ENCODE measurements around the gene MAP7D3.
"Not testable (repeated sequence)": the region's sequence is repeated elsewhere in the genome, so short reads cannot be mapped to it uniquely, and the experiment has no call there.

Gene MAP7D3, protein sequence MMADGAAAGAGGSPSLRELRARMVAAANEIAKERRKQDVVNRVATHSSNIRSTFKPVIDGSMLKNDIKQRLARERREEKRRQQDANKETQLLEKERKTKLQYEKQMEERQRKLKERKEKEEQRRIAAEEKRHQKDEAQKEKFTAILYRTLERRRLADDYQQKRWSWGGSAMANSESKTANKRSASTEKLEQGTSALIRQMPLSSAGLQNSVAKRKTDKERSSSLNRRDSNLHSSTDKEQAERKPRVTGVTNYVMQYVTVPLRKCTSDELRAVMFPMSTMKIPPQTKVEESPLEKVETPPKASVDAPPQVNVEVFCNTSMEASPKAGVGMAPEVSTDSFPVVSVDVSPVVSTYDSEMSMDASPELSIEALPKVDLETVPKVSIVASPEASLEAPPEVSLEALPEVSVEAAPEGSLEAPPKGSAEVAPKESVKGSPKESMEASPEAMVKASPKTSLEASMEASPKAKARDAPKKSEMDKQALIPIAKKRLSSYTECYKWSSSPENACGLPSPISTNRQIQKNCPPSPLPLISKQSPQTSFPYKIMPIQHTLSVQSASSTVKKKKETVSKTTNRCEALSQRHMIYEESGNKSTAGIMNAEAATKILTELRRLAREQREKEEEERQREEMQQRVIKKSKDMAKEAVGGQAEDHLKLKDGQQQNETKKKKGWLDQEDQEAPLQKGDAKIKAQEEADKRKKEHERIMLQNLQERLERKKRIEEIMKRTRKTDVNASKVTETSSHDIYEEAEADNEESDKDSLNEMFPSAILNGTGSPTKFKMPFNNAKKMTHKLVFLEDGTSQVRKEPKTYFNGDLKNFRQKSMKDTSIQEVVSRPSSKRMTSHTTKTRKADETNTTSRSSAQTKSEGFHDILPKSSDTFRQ

DNA sequence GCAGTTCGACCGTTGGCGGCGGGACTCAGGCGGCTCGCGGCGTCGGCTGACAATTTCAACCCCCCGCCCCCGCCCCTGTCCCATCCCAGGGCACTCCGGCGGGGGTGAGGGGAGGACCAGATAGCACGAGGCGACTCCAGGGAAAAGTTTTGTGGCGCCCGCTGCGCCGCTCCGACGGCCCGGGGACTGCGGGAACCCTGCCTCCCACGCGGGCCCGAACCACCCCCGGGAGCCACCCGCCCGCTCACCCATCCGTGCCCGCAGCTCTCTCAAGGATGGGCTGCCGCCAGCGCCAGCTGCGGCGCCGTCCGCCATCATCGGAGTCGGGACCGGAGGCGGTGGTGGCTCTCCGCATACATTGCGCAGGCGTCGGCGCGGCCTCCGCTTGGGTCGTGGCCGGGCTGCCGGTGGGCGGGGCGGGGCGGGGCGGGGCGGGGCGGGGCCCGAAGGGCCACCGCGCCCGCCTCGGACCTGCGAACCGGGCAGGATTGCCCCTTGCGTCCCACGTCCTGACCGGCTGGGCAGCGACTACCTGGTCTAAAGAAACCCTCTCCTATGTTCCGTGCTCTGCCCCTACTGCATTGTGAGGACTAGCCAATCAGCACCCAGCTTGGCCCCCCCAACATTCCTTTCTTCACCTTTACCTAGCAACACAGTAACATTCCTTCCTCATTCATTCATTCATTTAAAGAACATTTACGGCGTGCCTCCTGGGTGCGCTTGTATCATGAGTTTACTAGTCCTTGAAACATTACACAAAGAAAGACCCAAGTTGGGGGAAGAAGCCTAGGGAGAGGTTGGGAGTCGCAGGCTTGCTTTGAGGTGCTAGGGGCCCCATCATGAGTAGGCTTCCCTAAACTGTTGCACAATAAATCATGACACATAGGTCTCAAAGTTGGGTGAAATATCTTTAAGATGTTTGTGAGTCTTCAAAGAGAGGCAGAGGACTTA, at the start of gene MAP7D3:
Gene MAP7D3, minus strand, starts transcription at position 360 of the 951 bp plus-strand sequence. Its CDS starts 42 bp downstream, at position 318.
- peak in 41 of 42 donors; percentile 12 to 81 (median 54) for DNase-seq
- intact Hi-C loops (cut with DNase I): no loop called here

DNA sequence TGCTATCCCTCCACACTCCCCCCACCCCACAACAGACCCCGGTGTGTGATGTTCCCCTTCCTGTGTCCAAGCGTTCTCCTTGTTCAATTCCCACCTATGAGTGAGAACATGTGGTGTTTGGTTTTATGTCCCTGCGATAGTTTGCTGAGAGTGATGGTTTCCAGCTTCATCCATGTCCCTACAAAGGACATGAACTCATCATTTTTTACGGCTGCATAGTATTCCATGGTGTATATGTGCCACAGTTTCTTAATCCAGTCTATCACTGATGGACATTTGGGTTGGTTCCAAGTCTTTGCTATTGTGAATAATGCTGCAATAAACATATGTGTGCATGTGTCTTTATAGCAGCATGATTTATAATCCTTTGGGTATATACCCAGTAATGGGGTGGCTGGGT, 49.5 kb upstream of the MAP7D3 start, which contains the start of gene ADGRG4:
Gene ADGRG4, plus strand, starts transcription at position 243 of the 400 bp plus-strand sequence. CDS start 7,815 bp downstream, outside the sequence.
- intact Hi-C loops (cut with DNase I); DNase-seq: not testable (repeated sequence)

DNA sequence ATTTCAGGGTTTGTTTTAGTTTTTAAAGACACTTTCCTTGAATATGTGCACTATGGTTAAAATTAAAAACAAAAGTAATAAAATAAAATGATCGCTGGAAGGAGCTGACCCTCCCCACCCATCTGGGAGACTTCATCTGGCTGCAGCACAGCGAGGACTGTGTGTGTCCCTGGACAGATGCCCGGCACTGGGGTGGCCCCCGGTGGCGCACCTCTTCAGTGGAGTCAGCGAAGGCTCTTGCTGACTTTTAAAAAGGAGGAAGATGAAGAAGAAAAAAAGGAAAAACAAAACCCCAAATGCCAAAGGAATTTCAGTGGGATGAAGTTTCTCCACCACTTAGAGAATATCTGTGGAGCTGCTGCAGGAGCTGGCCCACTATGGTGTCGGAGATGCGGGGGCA, 44.2 kb upstream of the MAP7D3 start:
- no peak for DNase-seq
- intact Hi-C loops (cut with DNase I): no loop called here

DNA sequence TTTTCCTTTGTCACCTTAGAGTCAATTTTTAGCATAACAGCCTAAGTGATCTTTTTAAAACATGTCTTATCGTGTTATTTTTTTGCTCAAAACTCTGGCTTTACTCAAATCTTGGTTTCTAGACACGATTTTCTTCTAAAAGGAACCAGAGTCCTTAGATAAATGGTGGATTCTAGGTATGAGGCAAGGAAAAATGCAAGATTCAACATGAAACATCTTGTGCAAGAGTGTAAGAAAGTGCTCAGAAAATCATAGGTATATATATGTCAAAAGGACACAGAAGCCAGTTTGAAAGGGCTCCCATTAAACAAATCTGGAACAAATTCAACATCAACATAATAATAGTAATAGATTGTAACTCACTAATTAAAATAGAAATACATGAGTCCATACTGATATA, 41.5 kb upstream of the MAP7D3 start:
- intact Hi-C loops (cut with DNase I): no loop called here
- no peak for DNase-seq

DNA sequence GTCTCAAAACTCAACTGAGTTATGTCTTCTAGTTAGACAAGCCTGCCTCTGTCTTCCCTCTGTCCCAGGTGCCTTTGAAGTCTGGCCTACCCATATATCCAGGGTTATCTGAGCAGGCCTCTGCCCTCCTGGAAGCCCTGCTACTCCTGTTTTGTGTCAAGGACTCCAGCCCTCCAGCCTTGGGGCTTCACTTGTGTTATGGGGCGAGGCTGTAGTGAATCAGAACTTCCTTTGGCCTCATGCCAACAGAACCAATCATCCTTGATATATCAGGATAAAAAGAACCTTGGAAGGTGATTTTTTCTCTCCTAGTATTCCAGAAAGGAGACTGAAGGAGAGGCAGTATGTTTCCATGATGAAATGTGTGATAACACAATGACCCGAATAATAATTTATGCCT, 40.6 kb upstream of the MAP7D3 start:
- intact Hi-C loops (cut with DNase I): no loop called here
- no peak for DNase-seq

DNA sequence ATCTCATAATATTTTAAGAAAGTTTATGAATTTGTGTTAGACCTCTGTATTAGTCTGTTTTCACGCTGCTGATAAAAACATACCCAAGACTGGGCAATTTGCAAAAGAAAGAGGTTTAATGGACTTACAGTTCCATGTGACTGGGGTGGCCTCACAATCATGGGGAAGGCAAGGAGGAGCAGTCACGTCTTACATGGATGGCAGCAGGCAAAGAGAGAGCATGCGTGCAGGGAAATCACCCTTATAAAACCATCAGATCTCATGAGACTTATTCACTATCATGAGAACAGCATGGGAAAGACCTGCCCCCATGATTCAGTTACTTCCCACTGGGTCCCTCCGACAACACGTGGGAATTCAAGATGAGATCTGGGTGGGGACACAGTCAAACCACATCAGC, 35.2 kb upstream of the MAP7D3 start:
- intact Hi-C loops (cut with DNase I): not testable (repeated sequence)

DNA sequence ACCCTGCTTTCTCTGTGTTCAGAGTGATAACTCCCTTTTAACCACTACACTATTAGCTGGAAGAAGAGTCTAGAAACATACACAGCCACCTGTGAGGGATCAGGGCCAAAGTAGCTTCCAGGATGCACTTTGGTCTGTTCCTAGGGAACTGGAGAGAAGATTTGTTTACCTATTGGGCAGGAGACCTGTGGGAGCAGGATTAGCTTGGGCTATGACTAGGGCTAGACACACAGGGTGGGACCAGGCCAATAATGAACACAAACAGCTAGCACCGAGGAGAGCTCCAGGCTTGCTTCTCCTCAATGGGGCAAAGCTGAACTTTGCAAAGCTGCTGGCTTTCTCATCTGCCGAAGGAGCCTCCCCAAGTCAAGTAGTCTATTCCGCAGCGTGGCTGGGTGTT, 24.4 kb upstream of the MAP7D3 start:
- DNase-seq: no peak

More for the DNA sequence above, 35.2 kb upstream of the MAP7D3 start:
- not testable (repeated sequence) for DNase-seq

DNA sequence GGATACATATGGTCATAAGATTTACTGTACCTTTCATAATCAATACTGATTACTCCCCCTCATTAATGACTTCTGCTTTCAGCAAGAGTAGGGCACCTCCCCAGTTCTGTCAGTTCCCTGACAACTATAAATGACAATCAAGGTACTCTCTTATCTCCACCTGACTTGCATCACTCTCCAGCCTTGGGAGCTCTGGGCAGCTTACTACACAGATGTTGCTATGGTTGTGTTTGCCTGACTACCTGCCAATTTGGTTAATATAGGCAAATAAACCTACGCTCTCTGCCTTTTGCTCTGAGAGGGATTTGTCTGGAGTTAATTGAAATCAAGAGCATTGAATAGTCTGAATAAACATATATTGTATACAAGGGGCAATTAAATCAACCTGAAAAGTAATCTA, 22.8 kb upstream of the MAP7D3 start:
- intact Hi-C loops (cut with DNase I): no loop called here
- no peak for DNase-seq

More for the DNA sequence above, 24.4 kb upstream of the MAP7D3 start:
- intact Hi-C loops (cut with DNase I): no loop called here

DNA sequence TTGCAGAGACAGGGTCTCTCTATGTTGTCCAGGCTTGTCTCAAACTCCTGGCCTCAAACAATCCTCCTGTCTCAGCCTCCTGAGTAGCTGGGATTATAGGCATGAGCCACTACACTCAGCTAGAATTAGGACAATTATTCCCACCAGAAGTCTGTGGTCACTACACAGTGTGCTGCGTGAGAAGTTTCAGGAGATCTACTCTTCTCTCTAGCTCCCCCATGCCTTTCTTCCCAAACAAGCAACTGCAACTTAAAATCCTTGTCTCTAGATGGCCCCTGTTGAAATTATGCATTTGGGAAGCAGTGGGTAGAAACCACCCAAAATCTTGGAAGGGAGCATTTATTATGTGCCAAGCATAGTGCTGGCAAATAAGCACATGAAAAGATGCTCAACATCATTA, 21.1 kb upstream of the MAP7D3 start:
- DNase-seq: no peak
- intact Hi-C loops (cut with DNase I): no loop called here

DNA sequence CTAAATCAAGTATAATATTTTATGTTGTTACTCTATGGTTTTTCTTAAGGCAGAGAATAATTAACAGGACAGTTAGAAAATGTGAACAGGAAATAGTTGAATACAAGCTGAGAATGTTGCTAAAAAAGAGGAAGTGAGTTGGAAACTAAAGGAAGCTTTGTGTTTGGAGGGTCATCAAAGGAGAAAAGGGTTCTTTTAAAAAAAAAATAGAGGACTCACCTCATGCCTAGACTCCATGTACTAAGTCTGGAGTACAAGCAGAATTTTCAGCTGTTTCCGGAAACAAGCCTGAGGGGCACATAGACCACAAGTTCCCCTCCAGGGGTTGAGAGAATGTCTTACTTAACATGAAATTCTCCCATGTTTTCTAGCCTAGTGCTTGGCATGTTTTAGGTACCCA, 20.1 kb upstream of the MAP7D3 start:
- DNase-seq: no peak
- intact Hi-C loops (cut with DNase I): no loop called here

DNA sequence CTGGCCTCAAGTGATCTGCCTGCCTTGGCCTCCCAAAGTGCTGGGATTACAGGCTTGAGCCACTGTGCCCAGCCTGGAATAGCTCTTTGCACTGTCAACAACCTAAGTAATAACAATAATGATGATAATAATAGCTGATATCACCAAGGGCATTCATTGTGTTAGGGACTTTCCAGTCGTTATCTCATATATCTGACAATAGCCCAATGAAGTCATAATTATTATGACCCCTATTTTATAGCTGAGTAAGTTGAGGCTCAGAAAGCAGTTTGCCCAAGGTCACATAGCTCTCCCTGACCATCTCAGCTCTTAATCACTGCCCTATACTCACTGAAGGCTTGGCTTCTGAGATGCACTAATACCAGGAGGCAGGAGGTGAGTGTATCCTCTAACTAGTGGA, 18.7 kb upstream of the MAP7D3 start:
- intact Hi-C loops (cut with DNase I): no loop called here
- no peak for DNase-seq

DNA sequence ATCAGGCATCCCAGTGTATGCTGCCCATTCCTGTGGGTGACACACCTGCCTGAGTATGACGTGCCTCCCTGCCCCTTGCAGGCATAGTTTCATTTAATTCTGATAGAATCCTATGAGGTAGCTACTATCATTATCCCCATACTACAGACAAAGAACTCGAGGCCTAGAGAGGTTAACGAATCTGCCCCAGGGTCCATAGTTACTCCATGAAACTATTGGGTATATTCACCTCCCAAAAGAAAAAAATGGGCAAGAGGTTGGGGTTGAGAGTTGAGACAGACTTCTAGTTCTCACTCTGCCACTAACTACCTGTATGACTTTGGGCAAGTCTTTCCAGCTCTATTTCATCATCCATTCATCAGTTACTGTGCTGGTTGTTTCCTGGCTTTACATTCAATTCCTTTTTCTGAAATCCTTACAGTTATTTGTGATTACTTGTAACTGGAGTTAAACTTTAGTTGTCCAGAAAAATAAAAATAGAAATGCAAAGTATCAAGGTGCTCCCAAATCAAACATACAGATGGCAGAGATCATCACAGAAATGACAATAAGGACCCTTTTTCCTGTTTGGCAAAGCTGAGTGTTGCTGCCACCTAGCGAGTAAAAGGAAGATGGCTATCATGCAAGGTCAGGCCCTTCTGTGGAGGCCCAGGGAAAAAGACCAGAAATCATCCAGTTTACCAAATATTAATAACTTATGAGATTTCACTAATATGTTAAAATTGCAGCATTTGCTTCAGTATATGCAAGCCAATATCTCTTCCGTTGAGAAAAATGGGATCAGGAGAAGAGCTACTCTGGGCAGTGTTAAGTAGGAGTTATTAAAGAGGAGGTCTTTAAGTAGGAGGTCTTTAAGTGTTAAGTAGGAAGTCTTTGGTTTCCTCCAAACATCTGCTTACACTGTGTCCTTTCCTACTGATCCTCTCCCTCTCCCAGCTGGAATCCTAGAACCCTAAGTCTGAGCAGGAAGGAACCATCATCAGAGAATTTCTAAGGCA, 17.1 kb upstream of the MAP7D3 start:
- peak in 35 of 42 donors; percentile 4 to 76 (median 49) for DNase-seq
- intact Hi-C loops (cut with DNase I): no loop called here

DNA sequence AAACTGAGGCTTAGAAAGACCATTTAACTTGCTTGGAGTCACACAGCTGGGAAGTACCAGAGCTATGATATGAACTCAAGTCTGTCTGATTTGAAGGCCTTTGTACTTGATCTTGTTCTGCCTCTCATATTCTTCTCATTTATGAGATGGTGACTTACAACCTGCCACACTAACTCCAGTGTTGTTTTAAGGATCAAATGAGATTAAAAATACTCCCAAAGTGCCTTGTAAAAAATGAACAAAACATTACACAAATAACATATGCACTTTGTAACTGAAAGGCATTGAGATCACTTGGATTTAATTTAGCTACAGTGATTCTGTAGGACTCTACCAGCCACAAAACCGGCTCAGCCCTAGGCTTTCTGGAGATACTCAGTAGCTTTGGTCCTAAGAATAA, 15.6 kb upstream of the MAP7D3 start:
- no peak for DNase-seq
- intact Hi-C loops (cut with DNase I): no loop called here

DNA sequence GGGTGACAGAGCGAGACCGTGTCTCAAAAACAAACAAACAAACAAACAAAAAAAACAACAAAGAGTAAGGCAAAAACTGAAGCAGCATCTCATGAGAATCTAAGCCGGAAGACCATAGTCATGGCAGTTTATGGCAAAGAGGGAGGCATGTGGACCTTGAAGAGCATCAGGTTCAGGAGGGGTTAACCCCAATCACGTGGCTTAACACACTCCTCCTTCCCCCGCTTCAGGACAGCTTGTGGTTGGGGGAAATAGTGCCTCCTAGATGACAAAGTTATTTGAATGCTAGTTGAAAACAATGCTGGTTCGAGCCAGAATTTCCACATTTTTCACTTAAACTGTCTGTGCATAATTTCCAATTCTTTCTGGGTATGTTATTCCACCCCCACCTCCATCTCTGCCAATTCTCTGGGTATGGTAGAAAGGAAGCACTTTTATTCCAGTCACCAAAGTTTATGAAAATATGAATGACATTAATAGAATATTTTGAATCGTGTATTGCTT, 11.7 kb upstream of the MAP7D3 start:
- intact Hi-C loops (cut with DNase I): no loop called here
- DNase-seq: no peak

DNA sequence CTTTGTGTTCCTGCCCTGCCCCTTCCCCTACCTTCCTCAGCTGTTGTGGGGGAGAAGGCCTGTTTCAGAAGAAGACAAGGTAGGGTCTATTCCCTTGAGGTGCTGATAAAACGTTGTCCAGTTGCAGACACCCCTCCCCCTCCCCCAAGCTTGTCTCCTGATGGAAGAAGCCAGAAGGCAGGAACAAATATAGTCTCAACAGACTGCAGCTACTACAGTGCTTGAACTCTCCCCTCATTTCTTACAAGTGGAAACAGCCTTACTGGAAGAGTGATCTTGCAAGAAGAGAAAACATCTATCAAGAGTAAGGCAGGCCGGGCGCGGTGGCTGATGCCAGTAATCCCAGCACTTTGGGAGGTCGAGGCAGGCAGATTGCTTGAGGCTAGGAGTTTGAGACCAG, 11.0 kb upstream of the MAP7D3 start:
- intact Hi-C loops (cut with DNase I): no loop called here
- no peak for DNase-seq

DNA sequence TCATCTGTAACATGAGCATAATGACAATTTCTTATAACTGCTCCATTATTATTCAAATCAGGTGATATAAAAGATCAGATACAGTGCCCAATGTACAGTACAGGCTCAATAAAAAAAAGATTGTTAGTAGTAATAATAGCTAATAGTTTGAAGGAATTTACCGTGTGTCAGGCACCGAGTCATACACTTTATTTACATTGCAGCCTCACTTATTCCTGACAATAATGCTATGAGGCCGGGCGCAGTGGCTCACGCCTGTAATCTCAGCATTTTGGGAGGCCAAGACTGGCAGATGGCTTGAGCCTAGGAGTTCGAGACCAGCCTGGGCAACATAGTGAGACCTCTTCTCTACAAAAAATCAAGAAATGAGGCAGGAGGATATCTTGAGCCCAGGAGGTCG, 10.1 kb upstream of the MAP7D3 start:
- intact Hi-C loops (cut with DNase I): no loop called here
- no peak for DNase-seq

DNA sequence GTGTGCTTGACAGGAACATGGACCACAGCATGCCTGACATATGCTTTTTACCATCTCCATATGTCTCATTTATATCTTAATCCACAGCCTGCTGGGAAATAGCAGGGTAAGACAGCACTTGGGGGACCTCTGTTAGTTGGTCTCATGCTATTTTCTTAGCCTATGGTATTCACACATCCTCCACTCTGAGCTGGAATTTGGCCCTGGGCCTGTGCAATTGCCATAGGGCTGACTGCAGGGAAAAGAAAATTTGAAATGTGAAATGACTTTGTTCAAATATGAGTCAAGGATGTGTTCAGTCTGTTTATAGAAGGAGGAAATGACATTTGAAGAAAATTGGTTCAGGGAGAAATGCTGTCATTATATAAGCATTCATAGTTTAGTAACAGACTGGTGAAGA, 9.6 kb upstream of the MAP7D3 start:
- no peak for DNase-seq
- intact Hi-C loops (cut with DNase I): no loop called here

DNA sequence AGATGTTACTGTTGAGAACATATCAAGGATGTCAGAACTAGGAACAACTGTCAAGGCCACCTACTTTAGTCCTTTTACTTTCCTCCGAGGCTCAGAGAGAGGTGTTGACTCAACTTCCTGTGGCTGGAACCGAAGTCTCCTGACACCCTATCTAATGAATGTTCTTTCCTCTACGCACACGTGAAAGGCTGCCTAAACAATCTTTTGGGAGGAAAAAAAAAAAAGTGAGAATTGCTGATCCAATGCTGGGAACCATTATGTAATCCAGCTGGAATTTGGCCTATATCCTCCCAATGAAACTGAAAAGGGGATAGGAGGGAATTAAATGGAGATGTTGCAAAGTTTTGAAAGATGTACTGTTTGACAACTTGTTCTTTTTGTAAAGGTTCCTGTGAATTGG, 8.3 kb upstream of the MAP7D3 start:
- no peak for DNase-seq
- intact Hi-C loops (cut with DNase I): no loop called here

All from head of caudate nucleus (tissue), 42 donors.